ENCODE data around the gene TNS1. TPM values are rescaled to one million over a fixed set of nuclear protein-coding genes. Genes with fewer than 3 reads are reported as not detected.

The TNS1 gene
- total RNA-seq, 1 donor from 2014 or later = 227 TPM

DNA sequence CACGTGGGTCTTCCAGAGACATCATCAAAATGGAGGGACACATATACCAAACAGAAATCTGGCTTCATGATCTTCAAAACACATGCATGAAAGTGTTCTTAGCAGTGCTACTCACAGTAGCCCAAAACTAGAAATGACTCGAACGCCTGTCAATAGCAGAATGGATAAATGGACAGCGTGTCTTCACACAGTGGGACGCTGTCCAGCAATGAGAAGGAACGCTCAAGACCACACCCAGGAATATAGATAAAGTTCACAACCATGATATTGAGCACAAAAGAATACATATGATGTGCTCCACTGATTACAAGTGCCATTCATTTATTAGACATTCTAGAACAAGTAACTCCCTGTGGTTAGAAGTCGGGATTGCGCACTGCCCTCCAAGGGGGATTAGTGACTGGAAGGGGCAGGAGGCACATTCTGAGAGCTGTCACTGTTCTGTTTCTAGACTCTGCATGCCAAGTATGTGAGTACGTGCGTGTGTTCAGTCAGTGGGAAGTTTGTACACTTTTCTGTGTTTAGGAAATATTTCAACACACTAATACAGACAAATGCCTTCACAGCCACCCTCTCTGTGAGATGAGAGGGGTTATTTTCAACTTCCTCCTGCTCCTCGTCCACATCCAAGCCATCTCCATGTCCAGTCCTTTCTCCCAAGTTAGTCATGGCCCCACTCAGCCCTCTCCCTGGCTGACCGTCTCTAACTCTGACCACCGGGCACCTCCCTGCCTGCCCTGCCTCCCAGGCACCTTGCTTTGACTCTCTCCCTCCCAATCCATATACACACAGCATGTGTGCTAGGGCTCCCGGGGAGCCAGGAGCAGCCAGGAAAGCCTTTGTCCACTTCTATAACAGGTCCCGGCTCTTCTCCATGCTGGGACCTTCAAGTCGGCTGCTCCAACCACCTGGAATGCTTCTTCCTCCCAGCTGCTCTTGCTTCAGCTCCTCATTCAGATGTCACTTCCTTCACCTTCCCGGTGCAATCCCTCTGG, 26.9 kb upstream of the TNS1 start:
- peaks cover 24% of the 10 kb centered on the region for H3K4me1 Mint-ChIP-seq (ENCODE audit: low read depth)
- H3K36me3 Mint-ChIP-seq (ENCODE audit: low read depth) = no peaks in the 10 kb centered on the region
- peak; percentile 59 for DNase-seq (ENCODE audit: low spot score)
- no peaks in the 10 kb centered on the region for H3K27me3 Mint-ChIP-seq (ENCODE audit: low read depth)
- no peak overlapping the region for H3K27ac Mint-ChIP-seq (ENCODE audit: unreplicated experiment)
- H3K4me3 Mint-ChIP-seq (ENCODE audit: unreplicated experiment) = no peak overlapping the region
- no peaks in the 10 kb centered on the region for H3K9me3 Mint-ChIP-seq (ENCODE audit: low read depth)
- TF ChIP-seq, protein P1, sequence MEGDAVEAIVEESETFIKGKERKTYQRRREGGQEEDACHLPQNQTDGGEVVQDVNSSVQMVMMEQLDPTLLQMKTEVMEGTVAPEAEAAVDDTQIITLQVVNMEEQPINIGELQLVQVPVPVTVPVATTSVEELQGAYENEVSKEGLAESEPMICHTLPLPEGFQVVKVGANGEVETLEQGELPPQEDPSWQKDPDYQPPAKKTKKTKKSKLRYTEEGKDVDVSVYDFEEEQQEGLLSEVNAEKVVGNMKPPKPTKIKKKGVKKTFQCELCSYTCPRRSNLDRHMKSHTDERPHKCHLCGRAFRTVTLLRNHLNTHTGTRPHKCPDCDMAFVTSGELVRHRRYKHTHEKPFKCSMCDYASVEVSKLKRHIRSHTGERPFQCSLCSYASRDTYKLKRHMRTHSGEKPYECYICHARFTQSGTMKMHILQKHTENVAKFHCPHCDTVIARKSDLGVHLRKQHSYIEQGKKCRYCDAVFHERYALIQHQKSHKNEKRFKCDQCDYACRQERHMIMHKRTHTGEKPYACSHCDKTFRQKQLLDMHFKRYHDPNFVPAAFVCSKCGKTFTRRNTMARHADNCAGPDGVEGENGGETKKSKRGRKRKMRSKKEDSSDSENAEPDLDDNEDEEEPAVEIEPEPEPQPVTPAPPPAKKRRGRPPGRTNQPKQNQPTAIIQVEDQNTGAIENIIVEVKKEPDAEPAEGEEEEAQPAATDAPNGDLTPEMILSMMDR (IDR thresholded peaks at IDR 0.05) = no peak

DNA sequence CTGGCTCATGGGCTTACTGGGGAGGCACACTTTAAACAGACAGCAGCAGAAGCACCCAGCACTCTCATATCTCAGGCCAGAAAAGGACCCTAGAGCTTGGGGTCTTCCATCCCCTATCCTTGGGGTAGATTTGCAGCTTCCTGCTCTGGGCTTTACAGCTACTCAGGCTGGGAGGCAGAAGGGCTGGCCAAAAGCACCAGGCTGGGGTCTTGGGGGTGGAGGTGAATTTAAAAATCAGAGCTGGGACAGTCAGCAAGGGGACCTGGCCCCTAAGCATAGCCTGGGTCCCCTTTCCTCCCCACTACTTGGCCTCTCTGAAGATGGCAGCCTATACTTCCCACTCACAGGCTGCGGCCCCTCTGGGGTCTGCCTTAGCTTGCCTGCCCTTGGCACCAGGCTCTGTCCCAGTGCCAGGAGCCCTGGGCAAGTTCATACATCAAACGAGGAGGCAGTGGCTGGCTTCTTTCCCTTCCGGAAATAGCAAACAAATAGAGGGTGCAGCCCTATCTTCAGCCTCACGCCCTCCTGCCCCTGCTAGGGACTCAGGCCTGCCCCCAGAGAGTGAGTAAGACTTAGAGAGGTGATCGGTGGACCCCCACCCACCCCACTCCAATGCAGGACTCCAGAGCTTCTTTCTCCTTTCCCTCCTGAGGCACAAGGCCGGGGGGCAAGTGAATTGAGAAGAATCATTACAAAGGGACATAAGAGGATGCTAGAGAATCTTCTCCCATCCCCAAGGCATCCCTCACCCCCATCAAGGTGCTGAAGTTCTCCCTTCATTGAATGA, 26.0 kb upstream of the TNS1 start:
- peak; percentile 61 for DNase-seq (ENCODE audit: low spot score)
- peaks cover 24% of the 10 kb centered on the region for H3K4me1 Mint-ChIP-seq (ENCODE audit: low read depth)
- H3K27me3 Mint-ChIP-seq (ENCODE audit: low read depth) = no peaks in the 10 kb centered on the region
- H3K27ac Mint-ChIP-seq (ENCODE audit: unreplicated experiment) = no peak overlapping the region
- H3K36me3 Mint-ChIP-seq (ENCODE audit: low read depth) = no peaks in the 10 kb centered on the region
- TF ChIP-seq, protein P1 (IDR thresholded peaks at IDR 0.05) = no peak
- H3K4me3 Mint-ChIP-seq (ENCODE audit: unreplicated experiment) = no peak overlapping the region
- H3K9me3 Mint-ChIP-seq (ENCODE audit: low read depth) = no peaks in the 10 kb centered on the region

DNA sequence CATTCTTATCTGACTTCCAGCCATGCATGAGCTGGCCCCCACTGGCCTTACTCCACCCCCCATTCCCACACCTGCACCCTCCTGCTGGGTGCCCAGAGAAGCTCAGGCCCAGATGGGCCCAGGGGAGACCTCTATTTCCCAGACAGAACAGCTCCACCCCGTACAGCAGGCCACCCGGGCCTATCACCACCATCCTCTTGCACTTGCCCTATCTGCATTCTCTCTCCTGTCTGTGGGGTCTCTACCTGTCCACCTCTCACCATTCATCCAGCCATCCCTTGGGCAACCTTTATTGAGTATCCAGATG, 25.3 kb upstream of the TNS1 start:
- no peaks in the 10 kb centered on the region for H3K36me3 Mint-ChIP-seq (ENCODE audit: low read depth)
- H3K27me3 Mint-ChIP-seq (ENCODE audit: low read depth) = no peaks in the 10 kb centered on the region
- no peak overlapping the region for H3K27ac Mint-ChIP-seq (ENCODE audit: unreplicated experiment)

DNA sequence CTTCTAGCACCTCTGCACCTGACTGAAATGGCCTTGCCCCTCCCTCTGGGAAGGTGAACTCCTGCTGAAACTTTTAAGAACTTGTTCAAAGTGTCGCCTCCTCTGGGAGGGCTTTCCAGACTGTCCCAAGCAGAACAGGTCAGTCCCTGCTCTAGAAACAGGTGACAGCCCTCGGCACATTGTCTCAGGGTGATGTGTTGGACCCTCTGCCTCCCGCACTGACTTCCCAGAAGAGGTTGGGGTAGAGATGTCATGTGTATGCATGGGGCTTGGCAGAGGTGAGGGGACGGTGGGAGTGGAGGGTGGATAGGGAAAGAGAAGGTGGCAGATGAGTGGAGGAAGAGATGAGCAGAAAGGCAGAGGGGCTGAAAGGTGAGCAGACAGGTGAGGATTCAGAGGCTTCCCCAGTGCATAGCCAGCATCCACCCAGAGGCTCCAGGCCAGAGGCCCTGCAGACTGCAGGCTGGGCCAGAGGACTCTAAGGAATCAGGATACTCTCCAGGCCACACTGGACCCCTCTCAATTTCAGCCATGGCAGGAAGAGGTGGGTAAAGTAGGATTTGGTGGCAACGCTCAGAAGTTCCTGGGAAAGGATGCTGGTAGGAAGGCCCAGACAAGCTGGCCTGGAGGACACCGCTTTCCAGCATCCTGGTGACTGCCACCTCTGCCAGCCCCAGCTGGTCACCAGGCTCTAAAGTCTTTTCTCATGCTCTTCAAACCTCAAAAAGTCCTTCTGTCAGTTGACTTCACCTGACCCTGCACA, 24.8 kb upstream of the TNS1 start:
- no peaks in the 10 kb centered on the region for H3K27me3 Mint-ChIP-seq (ENCODE audit: low read depth)
- H3K4me3 Mint-ChIP-seq (ENCODE audit: unreplicated experiment) = no peak overlapping the region
- peaks cover 21% of the 10 kb centered on the region for H3K4me1 Mint-ChIP-seq (ENCODE audit: low read depth)
- DNase-seq (ENCODE audit: low spot score) = no peak
- no peaks in the 10 kb centered on the region for H3K36me3 Mint-ChIP-seq (ENCODE audit: low read depth)
- no peaks in the 10 kb centered on the region for H3K9me3 Mint-ChIP-seq (ENCODE audit: low read depth)
- no peak overlapping the region for H3K27ac Mint-ChIP-seq (ENCODE audit: unreplicated experiment)
- TF ChIP-seq, protein P1 (IDR thresholded peaks at IDR 0.05) = no peak

More for the DNA sequence above, 25.3 kb upstream of the TNS1 start:
- H3K4me3 Mint-ChIP-seq (ENCODE audit: unreplicated experiment) = no peak overlapping the region
- H3K9me3 Mint-ChIP-seq (ENCODE audit: low read depth) = no peaks in the 10 kb centered on the region
- peaks cover 24% of the 10 kb centered on the region for H3K4me1 Mint-ChIP-seq (ENCODE audit: low read depth)
- peak; percentile 66 for DNase-seq (ENCODE audit: low spot score)
- TF ChIP-seq, protein P1 (IDR thresholded peaks at IDR 0.05) = no peak
